ENCODE data around the gene SOX13. TPM values are rescaled to one million over a fixed set of nuclear protein-coding genes. Genes with fewer than 3 reads are reported as not detected.

SOX13 gene
- total RNA-seq, 1 experiment from 2014 or later = 53.0 TPM

DNA sequence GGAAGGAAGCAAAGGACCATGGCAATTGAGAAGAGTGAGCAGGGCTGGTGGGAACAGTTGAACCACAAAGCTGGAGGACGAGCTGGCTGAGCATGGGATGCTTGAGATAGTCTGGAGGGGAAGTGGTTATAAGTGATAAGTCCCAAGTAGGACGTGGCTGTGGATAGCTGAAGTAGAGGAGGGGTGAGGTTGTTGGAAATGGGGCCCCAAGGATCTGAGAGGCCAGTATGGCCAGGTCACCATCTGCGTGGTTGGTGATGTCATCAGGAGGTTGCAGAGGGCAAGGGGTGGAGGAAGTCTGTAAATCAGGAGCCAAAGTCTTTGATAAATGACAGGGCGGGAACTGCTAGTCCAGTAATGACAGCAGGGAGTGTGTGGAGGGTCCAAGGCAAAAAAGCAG lies 104.2 kb downstream of the SOX13 start:
- H3K4me1 ChIP-seq (ENCODE audit: control insufficient read depth, insufficient read depth, low read length) = no peaks in the 10 kb centered on the region
- POLR2A ChIA-PET = no interaction called here
- H3K36me3 ChIP-seq (ENCODE audit: control insufficient read depth, insufficient read depth, low read length) = no peaks in the 10 kb centered on the region
- no peaks in the 10 kb centered on the region for H3K9me3 ChIP-seq (ENCODE audit: control insufficient read depth, insufficient read depth, low read depth, low read length)
- in situ Hi-C loops (cut with HindIII; ENCODE audit: low pct_unique_long_range_greater_than_20kb, low sequenced_read_pairs) = no loop called here
- peaks cover 9% of the 10 kb centered on the region; the same call in 1 of the 2 replicates for H3K27me3 ChIP-seq (ENCODE audit: control insufficient read depth, insufficient read depth, low read length)
- DNase-seq (ENCODE audit: low read depth, low spot score) (no peak), ATAC-seq (no peak)
- no TSS peak for BruUV-seq (replicated peaks)
- CTCF ChIA-PET = interaction anchor here (0.7 kb wide), 1 partner anchor 21 kb away, joined by 3 read pairs; no protein-coding TSS in a partner anchor
- no peak overlapping the region for H3K27ac ChIP-seq (ENCODE audit: low read length)
- intact Hi-C loops (cut with micrococcal nuclease; ENCODE audit: unreplicated experiment) = no loop called here
- H3K4me3 ChIP-seq (ENCODE audit: low read depth in 2 of 2, low read length in 2 of 2) = no peak overlapping the region
- TF ChIP-seq POLR2AphosphoS5 (IDR thresholded peaks at IDR 0.05; ENCODE audit: low read depth, low read length) (no peak), SIN3A (IDR thresholded peaks at IDR 0.05; ENCODE audit: borderline replicate concordance, insufficient read depth, low read depth, low read length) (no peak)
- TF ChIP-seq, protein P1, sequence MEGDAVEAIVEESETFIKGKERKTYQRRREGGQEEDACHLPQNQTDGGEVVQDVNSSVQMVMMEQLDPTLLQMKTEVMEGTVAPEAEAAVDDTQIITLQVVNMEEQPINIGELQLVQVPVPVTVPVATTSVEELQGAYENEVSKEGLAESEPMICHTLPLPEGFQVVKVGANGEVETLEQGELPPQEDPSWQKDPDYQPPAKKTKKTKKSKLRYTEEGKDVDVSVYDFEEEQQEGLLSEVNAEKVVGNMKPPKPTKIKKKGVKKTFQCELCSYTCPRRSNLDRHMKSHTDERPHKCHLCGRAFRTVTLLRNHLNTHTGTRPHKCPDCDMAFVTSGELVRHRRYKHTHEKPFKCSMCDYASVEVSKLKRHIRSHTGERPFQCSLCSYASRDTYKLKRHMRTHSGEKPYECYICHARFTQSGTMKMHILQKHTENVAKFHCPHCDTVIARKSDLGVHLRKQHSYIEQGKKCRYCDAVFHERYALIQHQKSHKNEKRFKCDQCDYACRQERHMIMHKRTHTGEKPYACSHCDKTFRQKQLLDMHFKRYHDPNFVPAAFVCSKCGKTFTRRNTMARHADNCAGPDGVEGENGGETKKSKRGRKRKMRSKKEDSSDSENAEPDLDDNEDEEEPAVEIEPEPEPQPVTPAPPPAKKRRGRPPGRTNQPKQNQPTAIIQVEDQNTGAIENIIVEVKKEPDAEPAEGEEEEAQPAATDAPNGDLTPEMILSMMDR (IDR thresholded peaks at IDR 0.05) = no peak

Other genes starting within 250 kb of the SOX13 start
- gene SNRPE, start 211.5 kb upstream of the SOX13 start, total RNA-seq (2021; ENCODE audit: unreplicated experiment) = 217 TPM
- gene ETNK2, start 78.9 kb downstream of the SOX13 start, total RNA-seq (2021; ENCODE audit: unreplicated experiment) = 6.7 TPM
- gene REN, start 93.2 kb downstream of the SOX13 start, total RNA-seq (2021; ENCODE audit: unreplicated experiment) = not detected
- not detected for gene KISS1, start 123.4 kb downstream of the SOX13 start, total RNA-seq (2021; ENCODE audit: unreplicated experiment)
- 0.49 TPM for gene GOLT1A, start 140.9 kb downstream of the SOX13 start, total RNA-seq (2021; ENCODE audit: unreplicated experiment)

All from Panc1 (cell line).